Uterus (tissue), 4 donors: ENCODE measurements around the gene CT47A1. TPM values are rescaled to one million over a fixed set of nuclear protein-coding genes. Genes with fewer than 3 reads are reported as not detected.

Experiments used
- DNase-seq, 2 donors: peaks; one replicate each; pipeline ENCODE4 v3.0.0-alpha.2; 2019 to 2020
- H3K27ac ChIP-seq, 2 donors: fragments of 200-600 bp; sonication (generic); 1 replicate in 1 of 2; 2 replicates in 1 of 2; pipeline ENCODE4 v1.5.1; 2016 to 2018
- H3K27me3 ChIP-seq, 2 donors: fragments of 200-600 bp; sonication (generic); one replicate each; pipeline ENCODE4 v1.5.1; 2018 to 2019; ENCODE audit warnings: control low read depth in 1 of 2
- H3K36me3 ChIP-seq, 2 donors: fragments of 200-600 bp; sonication (generic); one replicate each; pipeline ENCODE4 v1.5.1; 2019; ENCODE audit warnings: control low read depth in 1 of 2
- H3K4me1 ChIP-seq, 2 donors: fragments of 200-600 bp; sonication (generic); one replicate each; pipeline ENCODE4 v1.5.1; 2018 to 2019; ENCODE audit warnings: control low read depth in 1 of 2
- H3K4me3 ChIP-seq, 2 donors: fragments of 200-600 bp; sonication (generic); 1 replicate in 1 of 2; 2 replicates in 1 of 2; pipeline ENCODE4 v1.5.1; 2018 to 2019; ENCODE audit warnings: mild to moderate bottlenecking in 1 of 2
- H3K9me3 ChIP-seq, 2 donors: fragments of 200-600 bp; sonication (generic); one replicate each; pipeline ENCODE4 v1.5.1; 2019; ENCODE audit warnings: control low read depth in 1 of 2
- CTCF ChIP-seq, 4 experiments: fragments of 200-600 bp in 2 of 4; fragments of 450-650 bp in 2 of 4; sonication (generic) in 2 of 4; IDR thresholded peaks; one replicate each; pipeline ENCODE4 v1.5.1; 2016 to 2019; ENCODE audit warnings: antibody characterized with exemption in 4 of 4, mild to moderate bottlenecking in 2 of 4, moderate library complexity in 1 of 4
- POLR2A ChIP-seq, 2 donors: fragments of 450-650 bp; IDR thresholded peaks; one replicate each; pipeline ENCODE4 v1.6.1; 2016; ENCODE audit warnings: antibody characterized with exemption in 2 of 2, mild to moderate bottlenecking in 1 of 2, moderate library complexity in 1 of 2
- intact Hi-C: fragments of 100-400 bp; cut with DNase I; formaldehyde crosslinking; loops from one replicate; pipeline ENCODE4 v1.15.1; 2023; ENCODE audit warnings: low total_unique reads
- total RNA-seq, 4 donors: library from RNA; depleted of rRNA in 3 of 4; stranded (reverse); fragments of >200 nt in 3 of 4; gene quantifications; one replicate each; pipeline versions ENCODE4 v1.1.0 to v1.2.4, GENCODE V29; 2014 to 2023
- donor health status: DM: yes; HTN: yes; CAD: no.

CT47A1 gene
- total RNA-seq, 4 donors from 2014 or later, result not detected

GRCh38 chrX:121011254-121011653, 25.7 kb upstream of the CT47A1 start:
- Histone ChIP-seq H3K4me1 (no peaks in the 10 kb centered on the region), H3K9me3 (no peaks in the 10 kb centered on the region), H3K36me3 (no peaks in the 10 kb centered on the region), H3K4me3 (no peak overlapping the region), H3K27me3 (no peaks in the 10 kb centered on the region), H3K27ac (no peak overlapping the region)
- intact Hi-C loops, result no loop called here
- TF ChIP-seq POLR2A (IDR thresholded peaks at IDR 0.05) (no peak), CTCF (IDR thresholded peaks at IDR 0.05) (no peak)
- no peak for DNase-seq

- no peak overlapping the region for H3K4me3 ChIP-seq
- no peak overlapping the region for H3K27ac ChIP-seq
- H3K27me3 ChIP-seq, result no peaks in the 10 kb centered on the region
- no peaks in the 10 kb centered on the region for H3K36me3 ChIP-seq
- intact Hi-C loops, result no loop called here
- no peak for DNase-seq
- no peak for TF ChIP-seq POLR2A (IDR thresholded peaks at IDR 0.05)
- TF ChIP-seq CTCF (IDR thresholded peaks at IDR 0.05), result no peak
- H3K9me3 ChIP-seq, result no peaks in the 10 kb centered on the region
- no peaks in the 10 kb centered on the region for H3K4me1 ChIP-seq
Observed at GRCh38 chrX:121010218-121010617, 24.7 kb upstream of the CT47A1 start.

- Histone ChIP-seq H3K36me3 (no peaks in the 10 kb centered on the region), H3K27me3 (no peaks in the 10 kb centered on the region), H3K9me3 (no peaks in the 10 kb centered on the region), H3K4me1 (no peaks in the 10 kb centered on the region), H3K27ac (no peak overlapping the region), H3K4me3 (no peak overlapping the region)
- intact Hi-C loops, result no loop called here
- TF ChIP-seq CTCF (IDR thresholded peaks at IDR 0.05) (no peak), POLR2A (IDR thresholded peaks at IDR 0.05) (no peak)
- no peak for DNase-seq
Observed at GRCh38 chrX:121009764-121010163, 24.2 kb upstream of the CT47A1 start.

- H3K27me3 ChIP-seq, result no peaks in the 10 kb centered on the region
- no peak overlapping the region for H3K27ac ChIP-seq
- intact Hi-C loops, result no loop called here
- H3K36me3 ChIP-seq, result no peaks in the 10 kb centered on the region
- no peaks in the 10 kb centered on the region for H3K9me3 ChIP-seq
- no peaks in the 10 kb centered on the region for H3K4me1 ChIP-seq
- TF ChIP-seq POLR2A (IDR thresholded peaks at IDR 0.05) (no peak), CTCF (IDR thresholded peaks at IDR 0.05) (no peak)
- no peak for DNase-seq
- H3K4me3 ChIP-seq, result no peak overlapping the region
Observed at GRCh38 chrX:121008920-121009319, 23.4 kb upstream of the CT47A1 start.

GRCh38 chrX:121000589-121000988, 15.0 kb upstream of the CT47A1 start:
- H3K27ac ChIP-seq, result no peak overlapping the region
- no peaks in the 10 kb centered on the region for H3K9me3 ChIP-seq
- H3K27me3 ChIP-seq, result peaks cover 0 to 5% of the 10 kb centered on the region in 2 donors
- no peak for TF ChIP-seq POLR2A (IDR thresholded peaks at IDR 0.05)
- TF ChIP-seq CTCF (IDR thresholded peaks at IDR 0.05), result no peak
- H3K36me3 ChIP-seq, result no peaks in the 10 kb centered on the region
- DNase-seq, result no peak
- H3K4me1 ChIP-seq, result no peaks in the 10 kb centered on the region
- H3K4me3 ChIP-seq, result no peak overlapping the region
- intact Hi-C loops, result no loop called here
